Karpas-422 (cell line): ENCODE results near the gene NSD1. TPM values are rescaled to one million over a fixed set of nuclear protein-coding genes. Genes with fewer than 3 reads are reported as not detected.

Source experiments
- DNase-seq: peaks from one replicate; pipeline ENCODE4 v3.0.0-alpha.2; 2015
- H2AFZ ChIP-seq: fragments of 200-600 bp; sonication (generic); 2 replicates; pipeline ENCODE4 v1.6.1; 2014; ENCODE audit warnings: antibody characterized with exemption, low read length, mixed read lengths
- H3K27ac ChIP-seq: fragments of 200-600 bp; sonication (generic); 2 replicates; pipeline ENCODE4 v1.5.1; 2014; ENCODE audit warnings: mild to moderate bottlenecking, low read length, moderate library complexity
- H3K27me3 ChIP-seq: fragments of 200-600 bp; sonication (generic); 2 replicates; pipeline ENCODE4 v1.6.1; 2014; ENCODE audit warnings: low read length, mixed read lengths
- H3K36me3 ChIP-seq: fragments of 200-600 bp; sonication (generic); 2 replicates; pipeline ENCODE4 v1.6.1; 2014; ENCODE audit warnings: low read length, mixed read lengths; ENCODE audit not compliant: insufficient read depth
- H3K4me1 ChIP-seq: fragments of 200-600 bp; sonication (generic); 2 replicates; pipeline ENCODE4 v1.6.1; 2014; ENCODE audit warnings: mild to moderate bottlenecking, low read length, mixed read lengths
- H3K4me2 ChIP-seq: fragments of 200-600 bp; sonication (generic); 2 replicates; pipeline ENCODE4 v1.6.1; 2014; ENCODE audit warnings: low read length, low read depth, mild to moderate bottlenecking; ENCODE audit not compliant: poor library complexity, severe bottlenecking
- H3K4me3 ChIP-seq: fragments of 200-600 bp; sonication (generic); 2 replicates; pipeline ENCODE4 v1.5.1; 2014; ENCODE audit warnings: mild to moderate bottlenecking, antibody characterized with exemption, low read length, mixed read lengths
- H3K79me2 ChIP-seq: fragments of 200-600 bp; sonication (generic); 2 replicates; pipeline ENCODE4 v1.6.1; 2014; ENCODE audit warnings: mild to moderate bottlenecking, low read length, mixed read lengths
- H3K9ac ChIP-seq: fragments of 200-600 bp; sonication (generic); 2 replicates; pipeline ENCODE4 v1.6.0; 2014; ENCODE audit warnings: low read length
- H3K9me2 ChIP-seq: fragments of 200-600 bp; sonication (generic), shearing (Covaris generic); replicated peaks from 2 replicates; pipeline ENCODE4 v1.6.0; 2014; ENCODE audit warnings: mild to moderate bottlenecking, low read length, moderate library complexity; ENCODE audit not compliant: insufficient read depth
- H3K9me3 ChIP-seq: fragments of 300-700, 200-600 bp; sonication (generic); 2 replicates; pipeline ENCODE4 v1.6.1; 2014; ENCODE audit warnings: low read length, mixed read lengths
- H4K20me1 ChIP-seq: fragments of 200-600 bp; sonication (generic); 2 replicates; pipeline ENCODE4 v1.6.1; 2014; ENCODE audit warnings: mild to moderate bottlenecking, antibody characterized with exemption, low read length, low read depth; ENCODE audit not compliant: insufficient read depth
- total RNA-seq: library from RNA; depleted of rRNA; stranded (reverse); fragments of >200 nt; shearing (Covaris generic); gene quantifications from 2 replicates; pipeline ENCODE4 v1.2.3, GENCODE V29; 2014; ENCODE audit warnings: low replicate concordance

Gene NSD1
- total RNA-seq, 1 experiment from 2014 or later = 70.9 TPM

DNA sequence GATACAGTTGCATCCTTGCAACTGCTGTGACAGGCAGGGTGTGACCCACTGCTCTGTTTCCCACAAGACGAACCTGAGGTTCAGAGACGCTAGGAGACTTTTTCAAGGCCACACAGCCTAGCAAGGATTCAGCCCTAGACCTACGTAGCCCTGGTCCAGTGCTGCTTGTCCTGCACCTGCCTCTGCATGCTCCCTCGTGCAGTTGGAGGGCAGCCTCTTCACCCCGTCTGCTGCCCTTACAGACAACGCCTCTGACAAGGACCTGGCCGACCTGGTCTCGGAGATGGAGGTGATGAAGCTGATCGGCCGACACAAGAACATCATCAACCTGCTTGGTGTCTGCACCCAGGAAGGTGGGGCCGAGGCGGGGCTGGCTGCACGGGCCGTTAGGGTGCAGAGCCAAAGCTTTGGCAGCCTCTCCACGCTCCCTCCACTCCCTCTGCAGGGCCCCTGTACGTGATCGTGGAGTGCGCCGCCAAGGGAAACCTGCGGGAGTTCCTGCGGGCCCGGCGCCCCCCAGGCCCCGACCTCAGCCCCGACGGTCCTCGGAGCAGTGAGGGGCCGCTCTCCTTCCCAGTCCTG is 38.4 kb upstream of the NSD1 start:
- no peak overlapping the region for H3K4me3 ChIP-seq
- no peaks in the 10 kb centered on the region for H3K79me2 ChIP-seq
- H3K36me3 ChIP-seq = no peaks in the 10 kb centered on the region
- no peaks in the 10 kb centered on the region for H3K9me2 ChIP-seq
- no peaks in the 10 kb centered on the region for H3K27me3 ChIP-seq
- H2AFZ ChIP-seq = no peak overlapping the region
- H3K4me2 ChIP-seq = no peak overlapping the region
- no peaks in the 10 kb centered on the region for H3K9me3 ChIP-seq
- DNase-seq = no peak
- no peaks in the 10 kb centered on the region for H4K20me1 ChIP-seq
- H3K27ac ChIP-seq = no peak overlapping the region
- H3K4me1 ChIP-seq = 0 out of 2 replicates have a peak, but pooled peaks cover 3% of the 10 kb centered on the region
- H3K9ac ChIP-seq = no peak overlapping the region

DNA sequence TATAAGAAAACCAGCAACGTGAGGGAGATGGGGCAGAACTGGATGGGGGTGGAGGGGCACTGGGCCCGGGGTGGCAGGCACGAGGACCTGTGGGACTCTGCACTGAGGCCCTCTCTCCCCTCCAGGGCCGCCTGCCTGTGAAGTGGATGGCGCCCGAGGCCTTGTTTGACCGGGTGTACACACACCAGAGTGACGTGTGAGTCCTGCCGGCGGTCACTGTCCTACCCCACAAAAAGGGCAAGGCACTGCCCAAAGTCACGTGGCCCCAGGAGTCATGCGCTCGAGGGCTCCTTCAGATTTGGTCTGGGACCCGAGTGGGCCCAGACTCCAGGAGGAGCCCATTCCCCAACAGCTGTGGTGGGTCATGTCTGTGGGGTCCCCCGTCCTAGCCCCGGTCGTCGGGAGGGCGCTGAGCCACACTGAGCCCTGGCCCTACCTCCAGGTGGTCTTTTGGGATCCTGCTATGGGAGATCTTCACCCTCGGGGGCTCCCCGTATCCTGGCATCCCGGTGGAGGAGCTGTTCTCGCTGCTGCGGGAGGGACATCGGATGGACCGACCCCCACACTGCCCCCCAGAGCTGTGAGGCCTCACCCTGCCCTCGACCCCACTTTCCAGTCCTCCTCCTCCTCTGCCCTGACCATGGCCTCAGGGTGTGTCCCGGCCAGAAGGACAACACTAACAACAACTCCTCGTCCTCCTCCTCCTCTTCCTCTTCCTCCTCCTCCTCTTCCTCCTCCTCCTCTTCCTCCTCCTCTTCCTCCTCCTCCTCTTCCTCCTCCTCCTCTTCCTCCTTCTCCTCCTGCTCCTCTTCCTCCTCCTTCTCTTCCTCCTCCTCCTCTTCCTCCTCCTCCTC is 37.2 kb upstream of the NSD1 start:
- Histone ChIP-seq H3K4me2 (no peak overlapping the region), H4K20me1 (no peaks in the 10 kb centered on the region), H3K4me1 (0 out of 2 replicates have a peak, but pooled peaks cover 3% of the 10 kb centered on the region), H3K4me3 (no peak overlapping the region), H3K27ac (no peak overlapping the region), H3K79me2 (no peaks in the 10 kb centered on the region), H3K9ac (no peak overlapping the region), H3K27me3 (no peaks in the 10 kb centered on the region), H2AFZ (no peak overlapping the region), H3K9me3 (no peaks in the 10 kb centered on the region), H3K9me2 (no peaks in the 10 kb centered on the region), H3K36me3 (no peaks in the 10 kb centered on the region)
- DNase-seq = no peak

DNA sequence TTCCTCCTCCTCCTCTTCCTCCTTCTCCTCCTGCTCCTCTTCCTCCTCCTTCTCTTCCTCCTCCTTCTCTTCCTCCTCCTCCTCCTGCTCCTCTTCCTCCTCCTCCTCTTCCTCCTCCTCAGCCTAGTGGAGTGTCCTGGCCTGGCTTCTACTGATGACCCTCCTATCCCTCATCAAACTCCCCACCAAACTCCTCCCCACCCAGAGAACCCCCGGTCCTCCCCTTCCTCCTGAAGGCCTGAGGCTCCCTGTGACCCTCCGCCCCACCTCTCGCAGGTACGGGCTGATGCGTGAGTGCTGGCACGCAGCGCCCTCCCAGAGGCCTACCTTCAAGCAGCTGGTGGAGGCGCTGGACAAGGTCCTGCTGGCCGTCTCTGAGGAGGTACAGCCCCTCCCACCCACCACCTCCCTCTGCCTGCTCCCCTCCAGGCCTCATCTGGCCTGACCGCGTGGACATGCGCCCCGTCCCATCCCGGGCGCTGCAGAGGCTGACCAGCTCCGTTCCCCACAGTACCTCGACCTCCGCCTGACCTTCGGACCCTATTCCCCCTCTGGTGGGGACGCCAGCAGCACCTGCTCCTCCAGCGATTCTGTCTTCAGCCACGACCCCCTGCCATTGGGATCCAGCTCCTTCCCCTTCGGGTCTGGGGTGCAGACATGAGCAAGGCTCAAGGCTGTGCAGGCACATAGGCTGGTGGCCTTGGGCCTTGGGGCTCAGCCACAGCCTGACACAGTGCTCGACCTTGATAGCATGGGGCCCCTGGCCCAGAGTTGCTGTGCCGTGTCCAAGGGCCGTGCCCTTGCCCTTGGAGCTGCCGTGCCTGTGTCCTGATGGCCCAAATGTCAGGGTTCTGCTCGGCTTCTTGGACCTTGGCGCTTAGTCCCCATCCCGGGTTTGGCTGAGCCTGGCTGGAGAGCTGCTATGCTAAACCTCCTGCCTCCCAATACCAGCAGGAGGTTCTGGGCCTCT is 36.3 kb upstream of the NSD1 start:
- Histone ChIP-seq H2AFZ (no peak overlapping the region), H3K9me3 (no peaks in the 10 kb centered on the region), H3K4me1 (0 out of 2 replicates have a peak, but pooled peaks cover 3% of the 10 kb centered on the region), H3K27ac (no peak overlapping the region), H3K79me2 (no peaks in the 10 kb centered on the region), H4K20me1 (no peaks in the 10 kb centered on the region), H3K9me2 (no peaks in the 10 kb centered on the region), H3K4me3 (no peak overlapping the region), H3K9ac (no peak overlapping the region), H3K36me3 (no peaks in the 10 kb centered on the region), H3K27me3 (no peaks in the 10 kb centered on the region), H3K4me2 (no peak overlapping the region)
- no peak for DNase-seq

DNA sequence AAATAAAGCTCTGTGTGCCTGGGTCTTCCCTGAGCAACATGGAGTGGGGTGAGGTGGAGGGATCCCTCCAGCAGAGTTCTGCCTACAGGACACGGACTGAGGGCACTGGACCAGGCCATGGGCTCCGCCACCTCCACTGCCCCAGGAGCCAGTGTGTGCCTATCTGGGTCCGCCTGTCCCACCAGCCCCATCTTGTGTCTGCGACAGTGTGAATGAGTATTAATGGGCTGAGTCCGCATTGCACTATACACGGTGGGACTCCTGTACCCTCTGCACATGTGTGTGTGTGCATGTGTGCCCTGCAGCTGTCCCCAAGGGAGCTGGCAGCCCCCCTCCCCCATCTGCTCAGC is 35.5 kb upstream of the NSD1 start:
- Histone ChIP-seq H3K27ac (no peak overlapping the region), H3K27me3 (no peaks in the 10 kb centered on the region), H3K9me3 (no peaks in the 10 kb centered on the region), H3K9me2 (no peaks in the 10 kb centered on the region), H3K9ac (no peak overlapping the region), H3K4me1 (0 out of 2 replicates have a peak, but pooled peaks cover 3% of the 10 kb centered on the region), H4K20me1 (no peaks in the 10 kb centered on the region), H2AFZ (no peak overlapping the region), H3K4me2 (no peak overlapping the region), H3K79me2 (no peaks in the 10 kb centered on the region), H3K36me3 (no peaks in the 10 kb centered on the region), H3K4me3 (no peak overlapping the region)
- DNase-seq = no peak

DNA sequence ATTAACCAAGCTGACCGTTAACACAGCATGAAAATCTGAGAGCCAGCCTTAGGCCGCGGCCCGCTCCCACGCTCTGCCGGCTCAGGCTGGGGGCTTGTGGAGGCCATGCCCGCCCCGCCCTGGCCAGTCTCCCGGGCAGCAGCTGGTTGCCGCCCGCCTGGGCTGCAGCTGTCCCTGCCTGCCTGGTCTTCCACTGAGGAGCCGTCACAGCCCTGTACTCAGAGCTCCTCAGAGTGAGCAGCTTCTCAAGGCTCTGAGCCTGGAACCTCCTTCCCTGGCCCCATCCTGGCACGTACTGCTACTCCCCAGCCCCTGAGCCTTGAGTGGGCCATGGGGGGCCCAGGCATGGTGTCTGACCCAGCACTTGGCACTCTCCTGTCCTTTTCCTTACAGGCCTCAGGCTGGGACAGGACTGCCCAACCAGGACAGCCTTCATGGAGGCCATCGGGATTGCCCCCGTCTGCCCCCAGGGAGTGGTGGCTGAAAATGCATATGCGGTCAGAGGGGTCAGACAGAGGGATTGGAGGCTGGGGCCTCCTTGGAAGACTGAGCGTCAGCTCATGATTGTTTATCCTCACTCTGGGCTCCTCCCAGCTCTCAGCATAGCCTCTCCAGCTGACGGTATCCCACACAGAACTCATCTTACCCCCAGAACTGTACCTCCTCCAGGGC is 35.0 kb upstream of the NSD1 start:
- no peak for DNase-seq
- Histone ChIP-seq H3K27ac (no peak overlapping the region), H3K9me3 (no peaks in the 10 kb centered on the region), H3K9ac (no peak overlapping the region), H3K9me2 (no peaks in the 10 kb centered on the region), H3K36me3 (no peaks in the 10 kb centered on the region), H3K4me2 (no peak overlapping the region), H4K20me1 (no peaks in the 10 kb centered on the region), H3K27me3 (no peaks in the 10 kb centered on the region), H2AFZ (no peak overlapping the region), H3K79me2 (no peaks in the 10 kb centered on the region), H3K4me1 (0 out of 2 replicates have a peak, but pooled peaks cover 3% of the 10 kb centered on the region), H3K4me3 (no peak overlapping the region)

DNA sequence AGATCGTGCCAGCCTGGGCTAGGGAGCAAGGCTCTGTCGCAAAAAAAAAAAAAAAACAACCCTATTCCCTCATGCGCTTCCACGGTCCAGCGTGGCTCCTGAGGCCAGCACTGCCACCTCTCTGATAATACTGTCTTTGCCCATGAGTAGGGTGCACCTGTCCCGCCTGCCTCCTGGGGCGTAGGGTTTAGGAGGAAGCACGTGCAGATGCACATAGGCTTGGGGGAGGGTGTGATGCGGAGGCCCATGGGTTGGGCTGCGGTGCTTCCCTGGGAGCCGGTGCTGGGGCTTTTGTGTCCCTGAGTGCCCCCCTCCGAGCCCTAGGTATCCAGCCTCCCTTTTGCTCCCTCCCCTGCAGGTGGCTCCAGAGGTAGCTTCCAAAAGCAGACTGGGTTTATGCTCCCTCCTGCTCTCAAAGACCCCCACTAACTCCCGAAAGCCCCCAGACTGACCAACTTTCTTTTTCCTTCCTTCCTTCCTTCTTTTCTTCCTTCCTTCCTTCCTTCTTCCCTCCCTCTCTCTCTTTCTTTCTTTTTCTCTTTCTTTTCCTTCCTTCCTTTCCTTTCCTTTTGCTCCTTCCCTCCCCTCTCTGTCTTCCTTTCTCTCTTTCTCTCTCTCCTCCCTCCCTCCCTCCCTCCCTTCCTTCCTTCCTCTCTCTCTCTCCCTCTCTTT is 34.0 kb upstream of the NSD1 start:
- H4K20me1 ChIP-seq = no peaks in the 10 kb centered on the region
- H3K79me2 ChIP-seq = no peaks in the 10 kb centered on the region
- H3K4me1 ChIP-seq = 0 out of 2 replicates have a peak, but pooled peaks cover 3% of the 10 kb centered on the region
- H3K36me3 ChIP-seq = no peaks in the 10 kb centered on the region
- no peak overlapping the region for H3K4me2 ChIP-seq
- peak; percentile 58 for DNase-seq
- H3K27me3 ChIP-seq = no peaks in the 10 kb centered on the region
- H3K9ac ChIP-seq = no peak overlapping the region
- no peaks in the 10 kb centered on the region for H3K9me2 ChIP-seq
- H3K4me3 ChIP-seq = no peak overlapping the region
- H3K9me3 ChIP-seq = no peaks in the 10 kb centered on the region
- H3K27ac ChIP-seq = no peak overlapping the region
- no peak overlapping the region for H2AFZ ChIP-seq

DNA sequence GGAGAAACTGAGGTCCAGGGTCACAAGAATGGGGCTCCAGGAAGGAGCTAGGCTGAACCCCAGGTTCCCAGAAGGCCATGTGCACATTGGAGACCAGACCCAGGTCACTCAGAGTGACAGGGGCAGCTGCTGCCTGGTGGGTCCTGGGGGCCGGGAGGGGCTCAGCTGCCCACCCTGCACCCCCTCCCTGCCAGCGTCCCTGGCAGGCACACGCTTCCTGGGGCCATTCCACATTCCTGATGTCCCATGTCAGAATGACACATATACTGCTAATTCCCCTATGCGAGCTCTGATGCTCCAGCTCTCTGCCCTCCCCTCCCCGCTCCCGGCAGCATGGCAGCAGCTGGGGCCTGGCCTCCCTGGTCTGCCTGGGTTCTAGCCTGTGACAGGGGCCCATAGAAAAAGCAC is 32.9 kb upstream of the NSD1 start:
- no peaks in the 10 kb centered on the region for H3K9me3 ChIP-seq
- H2AFZ ChIP-seq = no peak overlapping the region
- no peak overlapping the region for H3K9ac ChIP-seq
- H3K4me1 ChIP-seq = 0 out of 2 replicates have a peak, but pooled peaks cover 3% of the 10 kb centered on the region
- H3K36me3 ChIP-seq = no peaks in the 10 kb centered on the region
- H3K79me2 ChIP-seq = no peaks in the 10 kb centered on the region
- H3K9me2 ChIP-seq = no peaks in the 10 kb centered on the region
- no peak overlapping the region for H3K27ac ChIP-seq
- H3K4me2 ChIP-seq = no peak overlapping the region
- no peaks in the 10 kb centered on the region for H3K27me3 ChIP-seq
- H3K4me3 ChIP-seq = no peak overlapping the region
- DNase-seq = no peak
- H4K20me1 ChIP-seq = no peaks in the 10 kb centered on the region
